AG04449 (cell line): ENCODE measurements around the gene WDR53.

Experiments used
- CTCF ChIA-PET: fragments of 350-600 bp; formaldehyde crosslinking; extraction: SDS; loops from one replicate; lab custom pipeline; 2021; ENCODE audit warnings: antibody characterized with exemption; lab: Yijun Ruan, JAX
- POLR2A ChIA-PET: fragments of 400-600, 350-600 bp; formaldehyde crosslinking; extraction: SDS; loops from one replicate; lab custom pipeline; 2020; ENCODE audit warnings: antibody characterized with exemption, inconsistent platforms; lab: Yijun Ruan, JAX
- DNase-seq: peaks from one replicate; pipeline ENCODE4 v3.0.0-alpha.2; 2010; ENCODE audit warnings: low read depth, low spot score
- H3K4me3 ChIP-seq: 2 replicates; pipeline ENCODE4 v1.5.1; 2011; ENCODE audit warnings: low read depth, mild to moderate bottlenecking, control low read depth, low read length
- CTCF ChIP-seq: IDR thresholded peaks from one replicate; pipeline ENCODE4 v1.5.1; 2011; ENCODE audit warnings: mild to moderate bottlenecking, moderate library complexity, low read length, control low read depth, inconsistent platforms; ENCODE audit not compliant: insufficient read depth; ENCODE audit errors: missing control alignments

The WDR53 gene

GRCh38 chr3:196563721-196564225 lies 4.6 kb downstream of the WDR53 start:
- no peak overlapping the region for H3K4me3 ChIP-seq
- CTCF ChIA-PET: no interaction called here
- POLR2A ChIA-PET: no interaction called here
- no peak for TF ChIP-seq CTCF
- no peak for DNase-seq

- H3K4me3 ChIP-seq: no peak overlapping the region
- ChIA-PET CTCF (no interaction called here), POLR2A (no interaction called here)
- no peak for TF ChIP-seq CTCF
- peak; percentile 2 for DNase-seq
Measured at GRCh38 chr3:196559826-196560225, 8.5 kb downstream of the WDR53 start.

GRCh38 chr3:196558476-196558875 lies 9.9 kb downstream of the WDR53 start:
- no peak for TF ChIP-seq CTCF
- DNase-seq: no peak
- ChIA-PET CTCF (no interaction called here), POLR2A (no interaction called here)
- H3K4me3 ChIP-seq: no peak overlapping the region

GRCh38 chr3:196557236-196557635 lies 11.1 kb downstream of the WDR53 start:
- no peak overlapping the region for H3K4me3 ChIP-seq
- no peak for DNase-seq
- no peak for TF ChIP-seq CTCF
- ChIA-PET CTCF (no interaction called here), POLR2A (no interaction called here)

GRCh38 chr3:196555295-196555694 lies 13.1 kb downstream of the WDR53 start:
- no peak overlapping the region for H3K4me3 ChIP-seq
- no peak for DNase-seq
- no peak for TF ChIP-seq CTCF
- ChIA-PET CTCF (interaction anchor here (0.6 to 3.5 kb wide), 4 partner anchors 12 to 26 kb away, joined by 3 to 14 read pairs (median 4); no protein-coding TSS in a partner anchor), POLR2A (no interaction called here)

- H3K4me3 ChIP-seq: no peak overlapping the region
- no peak for DNase-seq
- ChIA-PET CTCF (interaction anchor here (1.5 to 3.5 kb wide), 2 partner anchors 16 to 25 kb away, joined by 3 to 14 read pairs; no protein-coding TSS in a partner anchor), POLR2A (no interaction called here)
- TF ChIP-seq CTCF: no peak
Measured at GRCh38 chr3:196554205-196554604, 14.1 kb downstream of the WDR53 start.
